ENCODE data around the gene ERC2.

GRCh38 chr3:55708921-55709320 lies 759.3 kb downstream of the ERC2 start:
- TF ChIP-seq POLR2AphosphoS5 (IDR thresholded peaks at IDR 0.05; ENCODE audit: low read depth, low read length) (no peak), POLR2A (IDR thresholded peaks at IDR 0.05; ENCODE audit: low read depth, low read length) (no peak), SPI1 (IDR thresholded peaks at IDR 0.05; ENCODE audit: low read depth, low read length) (no peak)
